SW 1271 (cell line): Measurements from ENCODE around the gene SPATA31C2.
"Not testable (repeated sequence)": the region's sequence is repeated elsewhere in the genome, so short reads cannot be mapped to it uniquely, and the experiment has no call there.

Source experiments
- DNase-seq, 2 experiments: peaks; one replicate each; lab custom pipeline; 2025; lab: John Stamatoyannopoulos, UW

SPATA31C2 gene

DNA sequence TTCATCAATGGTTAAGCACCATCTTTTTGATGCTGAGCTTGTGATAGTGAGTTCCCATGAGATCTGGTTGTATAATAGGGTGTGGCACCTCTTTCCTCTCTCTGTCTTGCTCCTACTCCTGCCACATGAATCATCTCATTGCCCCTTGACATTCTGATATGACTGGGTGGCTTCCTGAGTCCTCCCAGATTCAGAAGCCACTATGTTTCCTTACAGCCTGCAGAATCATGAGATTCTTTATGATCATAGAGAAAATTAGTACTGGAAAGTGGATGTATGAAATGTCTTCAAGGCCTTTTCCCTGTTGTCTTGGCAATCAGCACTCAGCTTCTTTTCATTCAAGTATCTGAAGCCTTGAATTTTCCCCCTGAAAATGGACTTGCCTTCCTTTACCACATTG is 14.9 kb downstream of the SPATA31C2 start:
- DNase-seq, result not testable (repeated sequence)

DNA sequence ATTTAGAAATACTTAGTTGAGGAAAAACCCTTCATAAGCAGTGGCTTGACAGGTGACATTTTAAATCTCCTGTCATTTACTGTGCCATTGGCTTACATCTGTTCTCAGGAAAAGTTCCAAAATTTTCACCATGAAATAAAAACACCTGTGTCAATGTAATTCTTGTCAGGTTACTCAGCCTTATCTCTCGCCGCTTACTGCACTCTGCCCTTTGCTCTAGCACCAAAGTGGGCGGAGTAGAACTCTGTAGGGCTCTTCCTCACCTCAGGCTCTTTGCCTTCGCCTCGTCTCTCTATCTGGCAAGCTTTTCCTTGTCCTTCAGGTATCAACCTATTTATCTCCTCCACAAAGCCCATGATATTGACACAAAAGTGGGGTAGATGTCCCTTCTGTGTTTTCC is 20.2 kb downstream of the SPATA31C2 start:
- not testable (repeated sequence) for DNase-seq

DNA sequence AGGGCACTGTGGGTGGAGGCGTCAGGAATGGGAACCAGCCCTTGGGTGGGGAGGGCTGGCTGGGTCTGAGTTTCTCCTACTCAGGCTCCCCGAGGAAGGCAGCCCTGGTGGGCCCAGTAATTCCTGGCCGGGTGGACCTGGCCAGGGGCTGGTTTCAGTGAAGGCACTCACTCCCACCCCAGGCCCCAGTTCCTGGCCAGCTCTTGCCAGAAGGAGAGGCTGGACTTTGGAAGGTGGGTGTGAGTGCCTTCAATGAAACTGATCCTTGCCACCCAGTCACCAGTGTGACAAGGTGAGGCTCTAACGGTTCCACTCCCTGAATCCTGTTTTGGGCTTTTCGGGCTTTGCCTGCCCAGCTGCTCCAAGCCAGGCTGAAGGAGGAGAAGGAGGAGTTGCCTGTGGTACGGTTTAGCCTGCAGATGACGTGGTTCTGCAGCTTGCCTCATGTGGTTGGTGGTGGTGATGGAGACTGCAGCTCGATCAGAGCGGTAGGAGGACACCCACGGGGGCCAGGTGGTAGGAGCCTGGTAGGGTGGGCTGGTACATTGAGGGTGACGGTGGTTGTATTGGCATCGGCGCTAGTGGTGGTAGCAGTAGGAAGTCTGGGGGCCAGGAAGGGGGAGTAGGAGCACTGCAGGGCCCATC is 23.2 kb downstream of the SPATA31C2 start:
- DNase-seq, result not testable (repeated sequence)

DNA sequence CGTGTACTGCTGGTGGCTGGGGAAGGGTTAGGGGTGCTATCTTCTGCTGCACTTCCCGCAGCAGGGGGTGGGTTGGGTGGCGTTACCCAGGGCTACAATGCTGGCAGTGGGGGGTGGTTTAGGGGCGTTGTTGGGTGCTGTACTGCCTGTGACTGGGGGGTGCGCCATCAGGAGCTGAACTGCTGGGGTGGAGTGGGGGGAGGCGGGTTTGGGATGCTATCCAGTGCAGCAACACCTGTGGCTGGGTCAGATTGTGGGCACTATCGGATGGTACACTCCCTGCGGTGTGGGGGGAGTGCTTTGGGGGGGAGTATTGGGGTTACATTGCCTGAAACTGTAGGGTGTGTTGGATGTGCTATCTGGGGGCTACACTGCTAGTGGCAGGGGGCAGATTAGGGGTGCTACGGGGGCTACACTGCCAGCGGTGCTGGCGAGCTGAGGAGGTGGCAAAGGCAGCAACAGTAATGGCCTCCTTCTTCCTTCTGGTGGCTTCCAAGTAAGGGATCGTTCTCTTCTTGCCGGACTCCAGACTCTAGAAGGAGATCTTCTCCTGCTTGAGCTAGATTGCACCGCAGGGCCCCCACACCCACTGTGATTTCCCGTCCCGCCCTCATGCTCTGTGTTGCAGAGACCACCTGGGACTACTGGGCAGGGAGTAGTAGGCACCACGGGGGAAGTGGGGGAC is 23.9 kb downstream of the SPATA31C2 start:
- DNase-seq, result not testable (repeated sequence)

DNA sequence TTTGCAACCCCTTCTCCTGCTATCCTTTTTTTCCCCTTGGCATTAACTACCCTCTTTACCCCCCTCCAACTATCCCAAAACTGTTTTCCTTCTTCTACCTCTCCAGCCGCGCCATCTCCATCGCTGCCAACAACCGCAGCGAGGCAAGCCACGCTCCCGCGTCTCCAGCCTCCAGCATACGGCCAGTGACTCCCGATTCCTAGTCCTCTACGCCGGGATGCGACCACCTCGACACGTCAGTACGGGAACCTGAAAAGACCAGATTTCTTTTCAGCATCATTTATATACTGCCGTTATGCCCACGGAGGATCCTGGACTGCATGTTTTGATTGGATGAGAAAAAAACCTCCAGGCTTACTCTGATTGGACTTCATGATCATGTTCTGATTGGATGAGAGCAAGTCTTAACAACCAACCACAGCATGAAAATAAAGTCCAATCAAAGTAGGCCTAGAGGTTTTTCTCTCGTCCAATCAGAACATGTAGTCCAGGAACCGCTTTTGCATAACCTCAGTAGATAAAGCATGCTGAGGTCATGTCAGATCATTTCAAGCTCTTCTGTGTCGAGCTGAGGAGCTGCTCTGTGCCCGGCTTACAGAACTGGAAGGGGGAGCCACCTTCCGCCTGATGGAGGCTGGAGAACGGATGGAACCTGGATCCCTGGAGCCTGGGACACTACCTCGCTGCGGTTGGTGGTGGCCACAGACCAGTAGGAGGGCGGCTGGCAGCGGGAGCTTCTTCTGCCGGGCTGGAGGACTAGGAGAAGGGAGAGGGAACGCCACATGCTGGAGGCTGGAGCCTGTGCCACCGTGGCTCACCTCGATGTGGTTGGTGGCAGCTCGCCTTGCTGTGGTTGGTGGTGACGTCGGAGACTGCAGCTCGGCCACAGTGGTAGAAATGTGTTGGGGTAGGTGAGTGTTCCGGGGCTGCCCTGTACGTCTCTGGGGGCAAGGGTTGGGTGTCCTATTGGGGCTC is 24.8 kb downstream of the SPATA31C2 start:
- DNase-seq, result not testable (repeated sequence)

DNA sequence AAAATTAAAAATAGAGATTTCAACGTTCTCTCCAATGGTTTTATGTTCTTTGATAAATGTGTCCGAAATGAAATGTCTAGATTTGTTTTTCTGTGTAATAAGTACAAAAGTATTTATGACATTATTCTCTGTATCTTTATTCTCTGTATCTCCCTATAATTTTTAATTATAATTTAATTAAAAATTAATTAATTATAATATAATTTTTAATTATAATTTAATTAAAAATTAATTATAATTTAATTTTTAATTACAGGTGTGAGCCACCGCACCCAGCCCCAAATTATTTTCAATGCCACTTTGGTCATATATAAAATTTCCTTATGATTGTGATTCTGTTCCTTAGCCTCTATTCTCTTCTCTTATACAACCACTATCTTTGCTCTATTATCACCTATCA is 28.2 kb downstream of the SPATA31C2 start:
- DNase-seq, result no peak

DNA sequence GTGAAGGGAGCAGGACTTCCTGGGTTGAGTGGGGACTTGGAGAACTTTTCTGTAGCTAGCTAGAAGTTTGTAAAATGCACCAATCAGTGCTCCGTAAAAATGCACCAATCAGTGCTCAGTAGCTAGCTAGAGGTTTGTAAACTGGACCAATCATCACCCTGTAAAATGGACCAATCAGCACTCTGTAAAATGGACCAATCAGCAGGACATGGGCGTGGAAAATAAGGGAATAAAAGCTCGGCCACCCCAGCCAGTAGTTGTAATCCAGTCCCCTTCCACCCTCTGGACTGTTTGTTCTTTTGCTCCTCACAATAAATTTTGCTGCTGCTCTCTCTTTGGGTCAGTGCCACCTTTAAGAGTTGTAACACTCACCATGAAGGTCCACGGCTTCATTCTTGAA is 29.5 kb downstream of the SPATA31C2 start:
- DNase-seq, result no peak

DNA sequence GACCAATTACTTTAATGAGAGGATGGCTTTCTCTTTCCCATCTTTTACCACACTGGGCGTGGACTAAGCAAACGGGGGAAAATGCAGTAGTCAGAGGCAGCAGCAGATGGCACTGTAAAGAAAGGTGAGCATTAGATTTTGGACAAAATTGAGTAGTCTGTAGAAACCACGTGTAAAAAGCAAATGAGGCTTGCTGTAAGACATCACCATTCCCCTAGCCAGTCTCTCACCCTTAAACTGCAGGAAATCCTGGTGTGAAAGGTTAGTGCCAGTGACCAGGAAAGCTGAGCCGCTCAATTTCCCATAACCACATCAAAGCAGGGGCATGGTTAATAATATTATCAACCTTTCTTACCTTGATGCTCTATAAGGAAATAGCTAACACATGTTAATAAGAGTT is 31.8 kb downstream of the SPATA31C2 start:
- DNase-seq, result peak in 1 of 2 experiments; percentile 53

DNA sequence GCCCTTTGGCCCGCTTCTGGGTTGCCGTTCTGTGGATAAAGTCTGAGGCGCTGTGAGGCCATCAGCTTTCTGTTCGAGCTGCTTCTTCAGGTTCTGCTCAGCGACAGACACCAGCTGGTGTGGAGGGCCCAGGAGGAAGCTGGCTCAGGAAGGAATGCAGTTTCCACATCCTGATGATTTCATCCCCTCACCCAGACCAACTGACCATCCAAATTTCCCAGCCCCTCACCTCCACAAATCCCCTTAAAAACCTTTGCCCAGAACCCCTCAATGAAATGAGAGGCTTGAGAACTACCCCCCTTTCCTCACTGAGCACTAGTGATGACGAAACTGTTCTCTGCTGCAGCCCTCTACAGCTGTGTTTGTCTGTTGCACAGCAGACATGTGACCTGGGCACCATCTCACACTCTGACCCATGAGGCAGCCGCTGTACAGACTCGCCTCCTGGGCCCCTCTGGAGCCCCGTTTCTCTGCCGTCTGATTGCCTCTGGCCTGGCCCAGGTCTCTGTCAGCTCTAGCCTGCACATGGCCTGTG is 45.4 kb downstream of the SPATA31C2 start:
- no peak for DNase-seq

DNA sequence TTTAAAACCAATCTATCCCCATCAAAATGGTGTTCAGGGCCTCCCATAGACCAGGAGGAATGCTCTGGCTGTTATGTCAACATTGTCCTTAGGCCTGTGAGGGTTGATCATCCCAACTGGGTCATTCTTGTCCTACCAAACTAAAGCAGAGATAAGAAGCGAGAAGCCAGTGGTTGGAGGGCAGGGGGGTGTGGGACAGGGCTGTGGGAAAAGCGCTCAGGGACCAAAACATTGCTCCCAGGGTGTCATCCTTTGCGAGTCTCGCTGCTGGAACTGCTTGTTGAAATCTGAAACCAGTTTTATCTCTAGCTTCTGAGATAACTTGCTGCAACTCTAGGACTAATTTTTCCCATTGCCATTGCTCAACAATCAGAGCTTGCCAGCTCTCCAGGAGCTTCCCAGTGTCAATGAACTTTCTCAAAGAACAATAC is 48.1 kb downstream of the SPATA31C2 start:
- DNase-seq, result no peak

DNA sequence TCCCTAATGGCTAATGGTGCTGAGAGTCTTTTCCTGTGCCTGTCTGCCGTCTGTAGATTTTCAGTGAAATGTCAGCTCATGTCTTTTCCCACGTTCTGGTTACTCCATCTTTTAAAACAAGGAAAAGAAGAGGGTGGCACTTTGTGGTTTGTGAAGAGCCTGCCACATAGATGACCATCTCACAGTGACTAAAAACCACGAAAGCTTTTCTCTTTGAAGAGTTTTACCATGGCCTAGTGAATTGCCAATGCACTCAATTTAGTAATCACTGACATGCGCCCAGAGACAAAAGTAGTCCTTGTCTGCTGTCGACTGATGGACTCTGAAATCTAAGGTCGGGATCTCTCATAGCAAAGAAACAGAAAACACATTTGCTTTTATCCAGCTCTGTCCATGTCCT is 50.4 kb downstream of the SPATA31C2 start:
- no peak for DNase-seq

DNA sequence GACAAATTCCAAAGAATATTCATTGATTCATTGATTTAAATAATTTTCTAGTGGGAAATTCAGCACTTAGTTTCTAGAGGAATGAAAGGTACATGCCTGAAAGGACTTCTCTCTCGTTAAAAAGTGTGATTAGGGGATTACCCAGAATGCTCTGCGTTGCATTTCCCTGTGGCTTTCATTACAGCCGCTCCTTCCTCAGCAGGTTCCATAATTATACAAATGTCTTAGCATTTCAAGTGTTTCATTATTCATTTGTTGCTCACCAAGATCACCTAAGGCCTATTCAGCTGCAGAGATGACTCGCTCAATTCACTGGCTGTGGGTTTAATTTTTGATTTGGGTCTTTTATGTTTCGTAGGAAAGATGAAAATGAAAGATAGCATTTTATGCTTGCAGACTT is 52.8 kb downstream of the SPATA31C2 start:
- no peak for DNase-seq

DNA sequence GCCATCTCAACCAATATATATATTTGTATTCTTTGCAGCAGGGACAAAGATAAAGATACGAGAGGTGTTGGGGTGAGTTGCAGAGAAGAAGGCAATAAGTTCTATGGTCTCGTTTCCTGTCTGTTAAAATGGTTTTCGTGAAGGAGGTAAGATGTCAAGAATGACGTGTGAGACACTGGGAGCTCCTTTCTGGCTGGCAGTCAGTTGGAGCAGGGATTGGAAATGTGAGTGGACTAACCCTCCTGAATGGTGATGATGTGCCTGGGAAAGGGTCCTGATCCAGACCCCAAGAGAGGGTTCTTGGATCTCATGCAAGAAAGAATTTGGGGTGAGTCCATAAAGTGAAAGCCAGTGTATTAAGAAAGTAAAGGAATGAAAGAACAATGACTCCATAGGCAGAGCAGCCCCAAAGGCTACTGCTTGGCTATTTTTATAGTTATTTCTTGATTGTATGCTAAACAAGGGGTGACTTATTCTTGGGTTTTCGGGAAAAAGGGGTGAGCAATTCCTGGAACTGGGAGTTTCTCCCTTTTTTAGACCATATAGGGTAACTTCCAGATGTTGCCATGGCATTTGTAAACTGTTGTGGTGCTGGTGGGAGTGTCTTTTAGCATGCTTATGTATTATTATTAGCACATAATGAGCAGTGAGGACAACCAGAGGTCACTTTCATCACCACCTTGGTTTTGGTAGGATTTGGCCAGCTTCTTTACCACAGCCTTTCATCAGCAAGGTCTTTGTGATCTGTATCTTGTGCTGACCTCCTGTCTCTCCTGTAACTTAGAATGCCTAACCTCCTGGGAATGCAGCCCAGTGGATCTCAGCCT is 53.7 kb downstream of the SPATA31C2 start:
- DNase-seq, result no peak
